HepG2 (cell line): ENCODE results near the gene KLF3. TPM values are rescaled to one million over a fixed set of nuclear protein-coding genes. Genes with fewer than 3 reads are reported as not detected.

Source experiments
- CREM ChIP-seq, 2 experiments: sonication (generic) in 1 of 2; formaldehyde crosslinking in 1 of 2; IDR thresholded peaks; 2 replicates each; pipeline versions ENCODE4 v1.4.0 to v1.6.1; 2016 to 2020; ENCODE audit warnings: antibody characterized with exemption in 1 of 2, mild to moderate bottlenecking in 1 of 2, missing genetic modification reagents in 1 of 2
- DNMT3B ChIP-seq: conservative IDR thresholded peaks from 2 replicates; pipeline ENCODE4 v1.6.1; 2016; ENCODE audit warnings: missing biosample characterization, control low read depth
- GATA4 ChIP-seq: sonication (generic); IDR thresholded peaks from 2 replicates; pipeline ENCODE4 v1.6.1; 2016; ENCODE audit warnings: antibody characterized with exemption, low read depth, borderline replicate concordance
- GATAD2A ChIP-seq: IDR thresholded peaks from 2 replicates; pipeline ENCODE4 v1.6.1; 2016
- IKZF1 ChIP-seq: fragments of 450-650 bp; IDR thresholded peaks from 2 replicates; pipeline ENCODE4 v1.7.1; 2016
- JUN ChIP-seq: sonication (generic); formaldehyde crosslinking; IDR thresholded peaks from 2 replicates; pipeline ENCODE4 v1.4.0; 2020; ENCODE audit warnings: mild to moderate bottlenecking, missing genetic modification reagents
- KMT2A ChIP-seq: sonication (generic); formaldehyde crosslinking; IDR thresholded peaks from 2 replicates; pipeline ENCODE4 v1.4.0; 2020; ENCODE audit warnings: missing genetic modification reagents
- MED1 ChIP-seq: sonication (generic); formaldehyde crosslinking; IDR thresholded peaks from 2 replicates; pipeline ENCODE4 v1.4.0; 2020; ENCODE audit warnings: missing genetic modification reagents
- PITX1 ChIP-seq: sonication (generic); formaldehyde crosslinking; IDR thresholded peaks from 2 replicates; pipeline ENCODE4 v1.5.1; 2020; ENCODE audit warnings: mild to moderate bottlenecking, missing genetic modification reagents
- REPIN1 ChIP-seq: sonication (generic); formaldehyde crosslinking; IDR thresholded peaks from 2 replicates; pipeline ENCODE4 v1.8.0; 2022; ENCODE audit warnings: missing genetic modification reagents, low read depth, mild to moderate bottlenecking, borderline replicate concordance
- RFX5 ChIP-seq: IDR thresholded peaks from 2 replicates; pipeline ENCODE4 v1.6.1; 2011; ENCODE audit warnings: low read depth, low read length, improper control_type of control experiment
- SMAD9 ChIP-seq: sonication (generic); formaldehyde crosslinking; IDR thresholded peaks from 2 replicates; pipeline ENCODE4 v1.5.1; 2020; ENCODE audit warnings: mild to moderate bottlenecking, missing genetic modification reagents
- ZBTB7B ChIP-seq: sonication (generic); formaldehyde crosslinking; IDR thresholded peaks from 2 replicates; pipeline ENCODE4 v1.4.0; 2020; ENCODE audit warnings: missing genetic modification reagents
- ZMYM4 ChIP-seq: sonication (generic); formaldehyde crosslinking; IDR thresholded peaks from 2 replicates; pipeline ENCODE4 v1.8.1; 2023; ENCODE audit warnings: mild to moderate bottlenecking, missing genetic modification reagents
- ZNF274 ChIP-seq: sonication (generic); formaldehyde crosslinking; IDR thresholded peaks from 2 replicates; pipeline ENCODE4 v1.5.1; 2020; ENCODE audit warnings: mild to moderate bottlenecking, missing genetic modification reagents
- ZNF33B ChIP-seq: sonication (generic); formaldehyde crosslinking; IDR thresholded peaks from 2 replicates; pipeline ENCODE4 v1.5.1; 2020; ENCODE audit warnings: mild to moderate bottlenecking, missing genetic modification reagents
- ZNF777 ChIP-seq: sonication (generic); formaldehyde crosslinking; IDR thresholded peaks from 2 replicates; pipeline ENCODE4 v1.4.0; 2020; ENCODE audit warnings: missing genetic modification reagents
- polyA plus RNA-seq, 8 experiments: library from polyadenylated mRNA; depleted of rRNA in 3 of 8; stranded (reverse) in 7 of 8; unstranded in 1 of 8; fragments of >200 nt; fragmentation: Illumina TruSeq in 4 of 8; extraction: Trizol in 4 of 8; gene quantifications; 2 replicates each; pipeline versions ENCODE4 v1.2.1 to v1.2.3, GENCODE V29; 2011 to 2016; ENCODE audit warnings: low read depth in 4 of 8, missing spikeins in 1 of 8, mixed read lengths in 1 of 8; ENCODE audit not compliant: insufficient read depth in 1 of 8
- total RNA-seq, 5 experiments: library from RNA; depleted of rRNA; stranded (reverse); fragments of >200 nt; fragmentation: Illumina TruSeq; extraction: Trizol; gene quantifications; 2 replicates each; pipeline ENCODE4 v1.2.3, GENCODE V29; 2016; ENCODE audit warnings: low read depth in 1 of 5
- TF ChIP-seq, protein P1 (sequence below): sonication (generic); formaldehyde crosslinking; IDR thresholded peaks from 2 replicates; pipeline ENCODE4 v1.4.0; 2020; ENCODE audit warnings: missing genetic modification reagents, borderline replicate concordance
- TF ChIP-seq, protein P2 (sequence below): IDR thresholded peaks from 2 replicates; pipeline ENCODE4 v1.6.1; 2016; ENCODE audit warnings: low read depth, borderline replicate concordance
- TF ChIP-seq, protein P3 (sequence below): sonication (generic); formaldehyde crosslinking; IDR thresholded peaks from 2 replicates; pipeline ENCODE4 v1.5.0; 2020; ENCODE audit warnings: mild to moderate bottlenecking, low read depth, missing genetic modification reagents, borderline replicate concordance
- TF ChIP-seq, protein P4 (sequence below): sonication (generic); formaldehyde crosslinking; IDR thresholded peaks from 2 replicates; pipeline ENCODE4 v1.4.0; 2020; ENCODE audit warnings: missing genetic modification reagents, borderline replicate concordance

The KLF3 gene
- total and polyA plus RNA-seq, 2 of the 13 experiments (the other 11 are each of a cell fraction or from before 2014, with no cell fraction given), result 29.1 to 37.8 TPM

DNA sequence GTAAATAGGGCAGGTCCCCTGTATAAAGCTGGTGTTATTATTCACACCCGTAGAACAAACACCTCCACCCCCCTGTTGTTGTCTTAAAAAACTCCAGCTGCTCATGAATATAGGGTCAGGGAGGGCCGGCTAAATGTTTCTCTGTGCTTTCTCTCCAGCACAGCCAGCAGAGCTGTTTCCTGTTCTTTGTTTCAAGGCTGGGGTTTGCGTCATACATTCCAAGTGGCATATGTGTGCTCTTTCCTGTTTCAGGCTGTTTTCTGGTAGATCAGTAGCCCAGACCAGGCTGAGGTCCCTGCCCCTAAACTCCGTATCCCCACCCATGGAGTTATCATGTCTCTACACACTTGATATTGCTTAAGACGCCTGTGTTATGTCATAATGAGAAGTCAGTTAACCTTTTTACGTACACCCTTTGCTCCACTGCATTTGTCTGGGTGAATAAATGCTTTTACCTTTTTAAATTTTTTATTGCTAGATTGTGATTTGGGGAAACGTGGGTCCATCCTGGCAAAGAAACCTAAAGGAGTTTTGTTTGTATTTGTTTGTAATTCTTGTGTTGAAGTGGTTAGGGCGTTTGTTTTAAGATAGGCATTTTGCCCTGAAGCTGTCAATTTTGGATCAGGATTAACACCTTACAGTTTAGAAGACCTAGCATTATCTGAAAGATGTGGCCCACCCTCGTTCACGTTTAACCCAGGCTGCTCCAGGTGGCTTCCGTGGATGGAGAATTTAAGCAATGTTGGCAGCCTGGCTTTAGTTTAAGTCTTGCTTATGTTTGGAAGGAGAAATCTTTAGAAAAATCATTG, 3.3 kb downstream of the KLF3 start (continued):
- TF ChIP-seq, protein P1, sequence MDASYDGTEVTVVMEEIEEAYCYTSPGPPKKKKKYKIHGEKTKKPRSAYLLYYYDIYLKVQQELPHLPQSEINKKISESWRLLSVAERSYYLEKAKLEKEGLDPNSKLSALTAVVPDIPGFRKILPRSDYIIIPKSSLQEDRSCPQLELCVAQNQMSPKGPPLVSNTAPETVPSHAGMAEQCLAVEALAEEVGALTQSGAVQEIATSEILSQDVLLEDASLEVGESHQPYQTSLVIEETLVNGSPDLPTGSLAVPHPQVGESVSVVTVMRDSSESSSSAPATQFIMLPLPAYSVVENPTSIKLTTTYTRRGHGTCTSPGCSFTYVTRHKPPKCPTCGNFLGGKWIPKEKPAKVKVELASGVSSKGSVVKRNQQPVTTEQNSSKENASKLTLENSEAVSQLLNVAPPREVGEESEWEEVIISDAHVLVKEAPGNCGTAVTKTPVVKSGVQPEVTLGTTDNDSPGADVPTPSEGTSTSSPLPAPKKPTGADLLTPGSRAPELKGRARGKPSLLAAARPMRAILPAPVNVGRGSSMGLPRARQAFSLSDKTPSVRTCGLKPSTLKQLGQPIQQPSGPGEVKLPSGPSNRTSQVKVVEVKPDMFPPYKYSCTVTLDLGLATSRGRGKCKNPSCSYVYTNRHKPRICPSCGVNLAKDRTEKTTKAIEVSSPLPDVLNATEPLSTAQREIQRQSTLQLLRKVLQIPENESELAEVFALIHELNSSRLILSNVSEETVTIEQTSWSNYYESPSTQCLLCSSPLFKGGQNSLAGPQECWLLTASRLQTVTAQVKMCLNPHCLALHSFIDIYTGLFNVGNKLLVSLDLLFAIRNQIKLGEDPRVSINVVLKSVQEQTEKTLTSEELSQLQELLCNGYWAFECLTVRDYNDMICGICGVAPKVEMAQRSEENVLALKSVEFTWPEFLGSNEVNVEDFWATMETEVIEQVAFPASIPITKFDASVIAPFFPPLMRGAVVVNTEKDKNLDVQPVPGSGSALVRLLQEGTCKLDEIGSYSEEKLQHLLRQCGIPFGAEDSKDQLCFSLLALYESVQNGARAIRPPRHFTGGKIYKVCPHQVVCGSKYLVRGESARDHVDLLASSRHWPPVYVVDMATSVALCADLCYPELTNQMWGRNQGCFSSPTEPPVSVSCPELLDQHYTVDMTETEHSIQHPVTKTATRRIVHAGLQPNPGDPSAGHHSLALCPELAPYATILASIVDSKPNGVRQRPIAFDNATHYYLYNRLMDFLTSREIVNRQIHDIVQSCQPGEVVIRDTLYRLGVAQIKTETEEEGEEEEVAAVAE, result no peak
- TF ChIP-seq, protein P2, sequence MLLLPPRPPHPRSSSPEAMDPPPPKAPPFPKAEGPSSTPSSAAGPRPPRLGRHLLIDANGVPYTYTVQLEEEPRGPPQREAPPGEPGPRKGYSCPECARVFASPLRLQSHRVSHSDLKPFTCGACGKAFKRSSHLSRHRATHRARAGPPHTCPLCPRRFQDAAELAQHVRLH (CRISPR knock-in tag), result peak; percentile 54; the same call in 1 of the 2 replicates
- TF ChIP-seq GATA4, result 0 out of 2 replicates have a peak, but pooled peaks have one; percentile 17
- TF ChIP-seq, protein P3, sequence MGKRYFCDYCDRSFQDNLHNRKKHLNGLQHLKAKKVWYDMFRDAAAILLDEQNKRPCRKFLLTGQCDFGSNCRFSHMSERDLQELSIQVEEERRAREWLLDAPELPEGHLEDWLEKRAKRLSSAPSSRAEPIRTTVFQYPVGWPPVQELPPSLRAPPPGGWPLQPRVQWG (CRISPR knock-in tag), result no peak
- peak; percentile 98 for TF ChIP-seq MED1
- TF ChIP-seq RFX5, result no peak
- peak; percentile 88 for TF ChIP-seq JUN (CRISPR knock-in tag)
- peak; percentile 84 for TF ChIP-seq PITX1
- TF ChIP-seq ZNF274, result no peak
- peak; percentile 61 for TF ChIP-seq ZMYM4 (CRISPR knock-in tag)
- TF ChIP-seq ZNF777 (CRISPR knock-in tag), result no peak
- TF ChIP-seq GATAD2A (CRISPR knock-in tag), result peak; percentile 92
- TF ChIP-seq KMT2A, result peak; percentile 88
- TF ChIP-seq SMAD9 (CRISPR knock-in tag), result no peak
- peak; percentile 78 for TF ChIP-seq REPIN1 (CRISPR knock-in tag)
- peak; percentile 76 for TF ChIP-seq CREM (IDR thresholded peaks at IDR 0.05)
- no peak for TF ChIP-seq CREM (CRISPR knock-in tag; IDR thresholded peaks at IDR 0.05)
- TF ChIP-seq, protein P4, sequence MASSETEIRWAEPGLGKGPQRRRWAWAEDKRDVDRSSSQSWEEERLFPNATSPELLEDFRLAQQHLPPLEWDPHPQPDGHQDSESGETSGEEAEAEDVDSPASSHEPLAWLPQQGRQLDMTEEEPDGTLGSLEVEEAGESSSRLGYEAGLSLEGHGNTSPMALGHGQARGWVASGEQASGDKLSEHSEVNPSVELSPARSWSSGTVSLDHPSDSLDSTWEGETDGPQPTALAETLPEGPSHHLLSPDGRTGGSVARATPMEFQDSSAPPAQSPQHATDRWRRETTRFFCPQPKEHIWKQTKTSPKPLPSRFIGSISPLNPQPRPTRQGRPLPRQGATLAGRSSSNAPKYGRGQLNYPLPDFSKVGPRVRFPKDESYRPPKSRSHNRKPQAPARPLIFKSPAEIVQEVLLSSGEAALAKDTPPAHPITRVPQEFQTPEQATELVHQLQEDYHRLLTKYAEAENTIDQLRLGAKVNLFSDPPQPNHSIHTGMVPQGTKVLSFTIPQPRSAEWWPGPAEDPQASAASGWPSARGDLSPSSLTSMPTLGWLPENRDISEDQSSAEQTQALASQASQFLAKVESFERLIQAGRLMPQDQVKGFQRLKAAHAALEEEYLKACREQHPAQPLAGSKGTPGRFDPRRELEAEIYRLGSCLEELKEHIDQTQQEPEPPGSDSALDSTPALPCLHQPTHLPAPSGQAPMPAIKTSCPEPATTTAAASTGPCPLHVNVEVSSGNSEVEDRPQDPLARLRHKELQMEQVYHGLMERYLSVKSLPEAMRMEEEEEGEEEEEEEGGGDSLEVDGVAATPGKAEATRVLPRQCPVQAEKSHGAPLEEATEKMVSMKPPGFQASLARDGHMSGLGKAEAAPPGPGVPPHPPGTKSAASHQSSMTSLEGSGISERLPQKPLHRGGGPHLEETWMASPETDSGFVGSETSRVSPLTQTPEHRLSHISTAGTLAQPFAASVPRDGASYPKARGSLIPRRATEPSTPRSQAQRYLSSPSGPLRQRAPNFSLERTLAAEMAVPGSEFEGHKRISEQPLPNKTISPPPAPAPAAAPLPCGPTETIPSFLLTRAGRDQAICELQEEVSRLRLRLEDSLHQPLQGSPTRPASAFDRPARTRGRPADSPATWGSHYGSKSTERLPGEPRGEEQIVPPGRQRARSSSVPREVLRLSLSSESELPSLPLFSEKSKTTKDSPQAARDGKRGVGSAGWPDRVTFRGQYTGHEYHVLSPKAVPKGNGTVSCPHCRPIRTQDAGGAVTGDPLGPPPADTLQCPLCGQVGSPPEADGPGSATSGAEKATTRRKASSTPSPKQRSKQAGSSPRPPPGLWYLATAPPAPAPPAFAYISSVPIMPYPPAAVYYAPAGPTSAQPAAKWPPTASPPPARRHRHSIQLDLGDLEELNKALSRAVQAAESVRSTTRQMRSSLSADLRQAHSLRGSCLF (CRISPR knock-in tag), result no peak
- no peak for TF ChIP-seq ZNF33B (CRISPR knock-in tag)
- no peak for TF ChIP-seq IKZF1
- TF ChIP-seq ZBTB7B, result peak; percentile 42; the same call in 1 of the 2 replicates
- TF ChIP-seq DNMT3B (CRISPR knock-in tag), result 0 out of 2 replicates have a peak, but pooled peaks have one; percentile 65
